Esophagus squamous epithelium (tissue), 5 donors: Measurements from ENCODE around the gene PI4K2B. TPM values are rescaled to one million over a fixed set of nuclear protein-coding genes. Genes with fewer than 3 reads are reported as not detected.
"Not testable (repeated sequence)": the region's sequence is repeated elsewhere in the genome, so short reads cannot be mapped to it uniquely, and the experiment has no call there.

Experiments
- DNase-seq: peaks from one replicate; lab custom pipeline; 2025; lab: John Stamatoyannopoulos, UW
- H3K27ac ChIP-seq, 4 donors: fragments of 200-600 bp; sonication (generic); one replicate each; pipeline ENCODE4 v1.5.1; 2016 to 2019; ENCODE audit warnings: mild to moderate bottlenecking in 1 of 4
- H3K27me3 ChIP-seq, 4 donors: fragments of 200-600 bp; sonication (generic); 1 replicate in 3 of 4; 2 replicates in 1 of 4; pipeline versions ENCODE4 v1.5.1 to v1.6.0; 2017 to 2021; ENCODE audit warnings: antibody characterized with exemption in 1 of 4
- H3K36me3 ChIP-seq, 3 donors: fragments of 200-600 bp; sonication (generic); one replicate each; pipeline ENCODE4 v1.5.1; 2016 to 2019
- H3K4me1 ChIP-seq, 3 donors: fragments of 200-600 bp; sonication (generic); one replicate each; pipeline ENCODE4 v1.5.1; 2017 to 2019
- H3K4me3 ChIP-seq, 4 donors: fragments of 200-600 bp; sonication (generic); 1 replicate in 3 of 4; 2 replicates in 1 of 4; pipeline ENCODE4 v1.5.1; 2016 to 2019; ENCODE audit warnings: mild to moderate bottlenecking in 2 of 4, moderate library complexity in 1 of 4
- H3K9me3 ChIP-seq, 3 donors: fragments of 200-600 bp; sonication (generic); one replicate each; pipeline ENCODE4 v1.5.1; 2016 to 2019
- POLR2A ChIP-seq, 4 donors: fragments of 450-650 bp; IDR thresholded peaks; one replicate each; pipeline ENCODE4 v1.6.1; 2017; ENCODE audit warnings: antibody characterized with exemption in 4 of 4, mild to moderate bottlenecking in 4 of 4, moderate library complexity in 3 of 4
- WGBS, 2 donors: methylation state at CpG; one replicate each; pipeline ENCODE4 v1.1.5; 2018; 5-methylcytosine and 5-hydroxymethylcytosine counted together
- intact Hi-C: fragments of 100-400 bp; cut with DNase I; formaldehyde crosslinking; loops from one replicate; pipeline ENCODE4 v1.15.0; 2022
- total RNA-seq, 4 donors: library from RNA; depleted of rRNA; stranded (reverse); fragments of >200 nt; gene quantifications; one replicate each; pipeline ENCODE4 v1.1.0, GENCODE V29; 2016
- TF ChIP-seq, protein P1 (sequence below), 6 experiments: fragments of 450-650 bp in 4 of 6; fragments of 200-600 bp in 2 of 6; sonication (generic) in 2 of 6; IDR thresholded peaks; one replicate each; pipeline ENCODE4 v1.5.1; 2016 to 2019; ENCODE audit warnings: antibody characterized with exemption in 6 of 6, mild to moderate bottlenecking in 4 of 6, moderate library complexity in 4 of 6
- donor health status: DM: yes; HTN: yes; CAD: no.

PI4K2B gene
- total RNA-seq, 4 donors from 2014 or later = 11.7 to 31.7 (median 26.8) TPM

DNA sequence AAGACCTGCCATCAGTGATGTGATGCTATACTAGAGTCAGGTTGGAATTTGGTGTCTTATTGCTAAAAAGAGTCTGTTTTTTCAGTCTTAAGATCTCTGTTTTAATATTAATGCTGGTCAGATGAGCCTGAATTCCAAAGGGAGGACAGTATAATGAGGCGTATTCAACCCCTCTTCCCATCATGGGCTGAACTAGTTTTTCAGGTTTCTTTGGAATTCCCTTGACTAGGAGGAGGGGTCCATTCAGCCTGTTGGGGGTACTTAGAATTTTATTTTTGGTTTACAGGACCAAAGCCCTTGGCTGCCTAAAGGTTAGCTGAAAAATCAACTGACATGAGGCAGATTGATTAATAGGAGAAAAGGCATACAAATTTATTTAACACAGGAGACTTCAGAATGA is 24.1 kb upstream of the PI4K2B start:
- intact Hi-C loops = no loop called here
- Histone ChIP-seq H3K4me1 (no peaks in the 10 kb centered on the region), H3K27me3 (no peaks in the 10 kb centered on the region), H3K27ac (no peak overlapping the region), H3K9me3 (peaks cover 0 to 7% (median 0%) of the 10 kb centered on the region in 3 donors), H3K36me3 (no peaks in the 10 kb centered on the region), H3K4me3 (no peak overlapping the region)
- 67 to 71% methylated on average over 1 of the region's 1 CpG for WGBS, 2 donors
- TF ChIP-seq POLR2A (IDR thresholded peaks at IDR 0.05) = no peak
- TF ChIP-seq, protein P1, sequence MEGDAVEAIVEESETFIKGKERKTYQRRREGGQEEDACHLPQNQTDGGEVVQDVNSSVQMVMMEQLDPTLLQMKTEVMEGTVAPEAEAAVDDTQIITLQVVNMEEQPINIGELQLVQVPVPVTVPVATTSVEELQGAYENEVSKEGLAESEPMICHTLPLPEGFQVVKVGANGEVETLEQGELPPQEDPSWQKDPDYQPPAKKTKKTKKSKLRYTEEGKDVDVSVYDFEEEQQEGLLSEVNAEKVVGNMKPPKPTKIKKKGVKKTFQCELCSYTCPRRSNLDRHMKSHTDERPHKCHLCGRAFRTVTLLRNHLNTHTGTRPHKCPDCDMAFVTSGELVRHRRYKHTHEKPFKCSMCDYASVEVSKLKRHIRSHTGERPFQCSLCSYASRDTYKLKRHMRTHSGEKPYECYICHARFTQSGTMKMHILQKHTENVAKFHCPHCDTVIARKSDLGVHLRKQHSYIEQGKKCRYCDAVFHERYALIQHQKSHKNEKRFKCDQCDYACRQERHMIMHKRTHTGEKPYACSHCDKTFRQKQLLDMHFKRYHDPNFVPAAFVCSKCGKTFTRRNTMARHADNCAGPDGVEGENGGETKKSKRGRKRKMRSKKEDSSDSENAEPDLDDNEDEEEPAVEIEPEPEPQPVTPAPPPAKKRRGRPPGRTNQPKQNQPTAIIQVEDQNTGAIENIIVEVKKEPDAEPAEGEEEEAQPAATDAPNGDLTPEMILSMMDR (IDR thresholded peaks at IDR 0.05) = no peak
- DNase-seq = no peak

DNA sequence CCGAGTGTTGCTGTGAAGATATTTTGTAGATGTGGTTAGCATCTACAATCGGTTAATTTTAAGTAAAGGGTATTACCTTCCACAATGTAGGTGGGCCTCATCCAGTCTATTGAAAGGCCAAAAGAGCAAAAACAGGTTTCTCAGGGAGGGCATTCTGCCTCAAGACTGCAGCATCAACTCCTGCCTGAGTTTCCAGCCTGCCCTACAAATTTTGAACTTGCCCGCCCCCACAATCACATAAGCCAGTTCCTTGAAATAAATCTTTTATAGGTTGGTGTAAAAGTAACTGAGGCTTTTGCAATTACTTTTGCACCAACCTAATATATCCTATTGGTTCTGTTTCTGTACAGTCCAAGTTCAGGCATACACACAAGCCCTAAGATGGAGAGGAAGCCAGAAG is 22.1 kb upstream of the PI4K2B start:
- H3K27me3 ChIP-seq = no peaks in the 10 kb centered on the region
- H3K27ac ChIP-seq = no peak overlapping the region
- WGBS, 2 donors = 88 to 89% methylated on average over 3 of the region's 3 CpGs
- intact Hi-C loops = no loop called here
- H3K4me1 ChIP-seq = no peaks in the 10 kb centered on the region
- H3K9me3 ChIP-seq = peaks cover 0 to 7% (median 0%) of the 10 kb centered on the region in 3 donors
- H3K36me3 ChIP-seq = no peaks in the 10 kb centered on the region
- no peak for DNase-seq
- no peak overlapping the region for H3K4me3 ChIP-seq
- TF ChIP-seq POLR2A (IDR thresholded peaks at IDR 0.05) = no peak
- TF ChIP-seq, protein P1 (IDR thresholded peaks at IDR 0.05) = no peak

DNA sequence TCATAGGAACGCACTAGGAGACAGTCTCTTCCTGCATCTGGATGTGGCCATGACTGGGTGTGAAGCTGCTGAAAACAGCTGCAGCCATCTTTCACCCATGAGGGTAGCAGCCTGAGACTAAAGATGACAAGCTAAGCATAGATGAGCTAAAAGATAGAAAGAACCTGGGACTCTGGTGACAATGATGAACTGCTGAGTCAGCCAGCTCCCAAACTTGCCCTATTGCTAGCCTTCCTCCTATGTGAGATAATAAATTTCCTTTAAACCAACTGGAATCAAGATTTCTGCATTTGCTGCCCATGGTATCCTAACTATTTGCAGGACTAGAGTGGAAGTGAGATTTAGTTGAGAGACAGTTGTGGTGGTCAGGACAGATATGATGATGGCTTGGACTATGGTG is 21.0 kb upstream of the PI4K2B start:
- no peak for TF ChIP-seq POLR2A (IDR thresholded peaks at IDR 0.05)
- intact Hi-C loops = no loop called here
- H3K4me3 ChIP-seq = no peak overlapping the region
- H3K27ac ChIP-seq = no peak overlapping the region
- no peaks in the 10 kb centered on the region for H3K36me3 ChIP-seq
- H3K4me1 ChIP-seq = no peaks in the 10 kb centered on the region
- H3K9me3 ChIP-seq = peaks cover 0 to 7% (median 0%) of the 10 kb centered on the region in 3 donors
- WGBS, 2 donors = 92 to 100% methylated on average over 1 of the region's 1 CpG
- H3K27me3 ChIP-seq = no peaks in the 10 kb centered on the region
- DNase-seq = no peak

DNA sequence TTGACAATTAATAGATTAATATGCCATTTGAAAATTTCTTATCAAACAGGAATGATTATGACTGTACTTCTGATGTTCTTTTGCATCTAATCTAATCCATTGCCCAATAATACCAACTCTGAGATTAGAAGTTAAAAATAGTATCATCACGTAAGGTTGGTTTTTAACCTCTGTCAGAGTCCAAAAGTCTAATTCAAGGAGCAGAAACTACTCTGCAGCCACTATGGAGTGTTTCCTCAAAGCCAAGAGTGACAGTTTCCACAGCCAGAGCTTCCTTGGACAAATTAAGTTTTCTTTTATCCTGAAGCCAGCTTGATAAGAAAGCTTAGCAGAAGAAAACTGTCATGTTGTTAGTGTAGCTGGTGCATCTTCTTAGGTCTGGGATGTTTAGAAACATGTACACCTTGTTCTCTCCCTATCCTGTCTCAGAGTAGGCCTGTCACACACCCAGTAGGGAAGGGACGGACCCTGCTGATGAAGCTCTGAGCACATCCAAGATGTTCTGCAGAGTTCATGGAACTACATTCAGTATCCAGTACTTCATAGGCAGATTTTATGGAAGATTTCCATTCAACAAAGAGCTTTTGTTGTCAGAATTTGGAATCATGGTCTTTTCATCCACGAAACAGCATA is 20.4 kb upstream of the PI4K2B start:
- Histone ChIP-seq H3K27me3 (no peaks in the 10 kb centered on the region), H3K9me3 (peaks cover 0 to 7% (median 0%) of the 10 kb centered on the region in 3 donors), H3K4me1 (no peaks in the 10 kb centered on the region), H3K36me3 (no peaks in the 10 kb centered on the region), H3K27ac (no peak overlapping the region), H3K4me3 (no peak overlapping the region)
- intact Hi-C loops = no loop called here
- WGBS, 2 donors = 78 to 82% methylated on average over 3 of the region's 3 CpGs
- TF ChIP-seq, protein P1 (IDR thresholded peaks at IDR 0.05) = no peak
- TF ChIP-seq POLR2A (IDR thresholded peaks at IDR 0.05) = no peak
- DNase-seq = no peak

DNA sequence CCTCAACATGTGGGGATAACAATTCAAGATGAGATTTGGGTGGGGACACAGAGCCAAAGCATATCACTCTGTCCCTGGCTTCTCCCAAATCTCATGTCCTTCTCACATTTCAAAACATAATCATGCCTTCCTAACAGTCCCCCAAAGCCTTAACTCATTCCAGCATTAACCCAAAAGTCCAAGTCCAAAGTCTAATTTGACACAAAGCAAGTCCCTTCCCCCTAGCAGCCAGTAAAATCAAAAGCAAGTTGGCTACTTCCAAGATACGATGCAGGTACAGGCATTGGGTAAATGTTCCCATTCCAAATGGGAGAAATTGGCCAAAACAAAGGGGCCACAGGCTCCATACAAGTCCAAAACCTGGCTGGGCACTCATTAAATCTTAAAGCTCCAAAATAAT is 19.1 kb upstream of the PI4K2B start:
- H3K27ac ChIP-seq, DNase-seq, H3K27me3 ChIP-seq, H3K9me3 ChIP-seq, H3K4me3 ChIP-seq, intact Hi-C loops, H3K36me3 ChIP-seq, H3K4me1 ChIP-seq: not testable (repeated sequence)
- WGBS, 2 donors = 70% methylated on average over 1 of the region's 1 CpG; no CpG with 5 or more reads in 1 of the 2 donors

DNA sequence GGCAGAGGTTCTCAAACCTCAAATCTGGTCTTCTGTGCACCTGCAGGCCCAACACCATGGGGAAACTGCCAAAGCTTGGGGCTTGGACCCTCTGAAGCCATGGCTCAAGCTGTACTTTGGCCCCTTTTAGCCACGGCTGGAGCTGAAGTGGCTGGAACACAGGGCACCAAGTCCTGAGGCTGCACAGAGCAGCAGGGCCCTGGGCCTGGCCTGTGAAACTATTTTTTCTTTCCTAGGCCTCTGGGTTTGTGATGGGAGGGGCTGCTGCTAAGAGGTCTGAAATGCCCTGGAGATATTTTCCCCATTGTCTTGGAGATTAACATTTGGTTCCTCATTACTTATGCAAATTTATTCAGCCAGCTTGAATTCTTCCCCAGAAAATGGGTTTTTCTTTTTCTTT is 18.3 kb upstream of the PI4K2B start:
- intact Hi-C loops = no loop called here
- no peak for TF ChIP-seq POLR2A (IDR thresholded peaks at IDR 0.05)
- TF ChIP-seq, protein P1 (IDR thresholded peaks at IDR 0.05) = no peak
- no peak for DNase-seq
- no peaks in the 10 kb centered on the region for H3K4me1 ChIP-seq
- no peaks in the 10 kb centered on the region for H3K27me3 ChIP-seq
- WGBS, 2 donors = 100% methylated on average over 1 of the region's 1 CpG; no CpG with 5 or more reads in 1 of the 2 donors
- peaks cover 0 to 14% (median 0%) of the 10 kb centered on the region in 3 donors for H3K9me3 ChIP-seq
- no peak overlapping the region for H3K27ac ChIP-seq
- no peak overlapping the region for H3K4me3 ChIP-seq
- H3K36me3 ChIP-seq = no peaks in the 10 kb centered on the region
